Uterus (tissue), 4 donors: ENCODE measurements around the gene ORM2. TPM values are rescaled to one million over a fixed set of nuclear protein-coding genes. Genes with fewer than 3 reads are reported as not detected.

Experiments
- DNase-seq, 2 donors: peaks; one replicate each; pipeline ENCODE4 v3.0.0-alpha.2; 2019 to 2020
- H3K27ac ChIP-seq, 2 donors: fragments of 200-600 bp; sonication (generic); 1 replicate in 1 of 2; 2 replicates in 1 of 2; pipeline ENCODE4 v1.5.1; 2016 to 2018
- H3K27me3 ChIP-seq, 2 donors: fragments of 200-600 bp; sonication (generic); one replicate each; pipeline ENCODE4 v1.5.1; 2018 to 2019; ENCODE audit warnings: control low read depth in 1 of 2
- H3K36me3 ChIP-seq, 2 donors: fragments of 200-600 bp; sonication (generic); one replicate each; pipeline ENCODE4 v1.5.1; 2019; ENCODE audit warnings: control low read depth in 1 of 2
- H3K4me1 ChIP-seq, 2 donors: fragments of 200-600 bp; sonication (generic); one replicate each; pipeline ENCODE4 v1.5.1; 2018 to 2019; ENCODE audit warnings: control low read depth in 1 of 2
- H3K4me3 ChIP-seq, 2 donors: fragments of 200-600 bp; sonication (generic); 1 replicate in 1 of 2; 2 replicates in 1 of 2; pipeline ENCODE4 v1.5.1; 2018 to 2019; ENCODE audit warnings: mild to moderate bottlenecking in 1 of 2
- H3K9me3 ChIP-seq, 2 donors: fragments of 200-600 bp; sonication (generic); one replicate each; pipeline ENCODE4 v1.5.1; 2019; ENCODE audit warnings: control low read depth in 1 of 2
- POLR2A ChIP-seq, 2 donors: fragments of 450-650 bp; IDR thresholded peaks; one replicate each; pipeline ENCODE4 v1.6.1; 2016; ENCODE audit warnings: antibody characterized with exemption in 2 of 2, mild to moderate bottlenecking in 1 of 2, moderate library complexity in 1 of 2
- intact Hi-C: fragments of 100-400 bp; cut with DNase I; formaldehyde crosslinking; loops from one replicate; pipeline ENCODE4 v1.15.1; 2023; ENCODE audit warnings: low total_unique reads
- total RNA-seq, 4 donors: library from RNA; depleted of rRNA in 3 of 4; stranded (reverse); fragments of >200 nt in 3 of 4; gene quantifications; one replicate each; pipeline versions ENCODE4 v1.1.0 to v1.2.4, GENCODE V29; 2014 to 2023
- TF ChIP-seq, protein P1 (sequence below), 4 experiments: fragments of 200-600 bp in 2 of 4; fragments of 450-650 bp in 2 of 4; sonication (generic) in 2 of 4; IDR thresholded peaks; one replicate each; pipeline ENCODE4 v1.5.1; 2016 to 2019; ENCODE audit warnings: antibody characterized with exemption in 4 of 4, mild to moderate bottlenecking in 2 of 4, moderate library complexity in 1 of 4
- donor health status: DM: yes; HTN: yes; CAD: no.

The ORM2 gene
- total RNA-seq, 4 donors from 2014 or later, result 1.2 TPM; not detected in 3

DNA sequence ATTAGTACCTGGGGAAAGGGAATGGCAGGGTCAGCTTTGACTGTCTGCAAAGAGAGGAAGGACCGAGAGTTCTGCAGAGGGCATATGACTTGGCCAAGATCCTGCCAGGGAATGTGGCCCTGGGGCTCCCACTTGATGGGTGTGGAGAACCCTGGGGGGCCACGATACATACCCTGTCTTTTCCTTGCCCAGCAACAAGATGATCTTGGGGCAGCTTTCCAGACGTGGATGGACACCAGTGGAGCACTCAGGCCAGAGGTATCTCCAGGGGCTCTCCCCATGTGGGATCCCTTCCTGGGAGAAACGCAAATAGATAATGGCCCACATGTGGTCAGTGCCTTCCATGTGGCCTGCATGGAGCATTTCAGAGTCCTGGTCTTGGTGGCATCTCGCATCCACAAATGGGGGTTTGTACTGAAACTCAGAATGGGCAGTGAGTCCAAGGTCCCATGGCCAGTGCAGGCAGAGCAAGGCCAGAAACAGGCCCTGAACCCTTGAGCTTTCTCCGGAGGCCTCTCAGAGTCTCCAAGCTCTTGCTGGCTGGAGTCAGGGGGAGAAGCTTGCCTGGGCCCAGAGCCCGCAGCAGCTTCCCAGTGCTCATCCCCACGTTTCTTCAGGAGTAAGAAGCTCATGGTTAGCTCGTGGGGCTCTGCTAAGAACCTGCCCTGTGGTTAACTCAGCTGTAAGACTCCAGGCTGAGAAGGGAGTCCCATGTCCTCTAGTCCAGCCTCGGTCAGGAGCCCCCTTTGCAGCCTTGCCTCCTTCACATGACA, 25.1 kb upstream of the ORM2 start:
- Histone ChIP-seq H3K36me3 (no peaks in the 10 kb centered on the region), H3K4me1 (no peaks in the 10 kb centered on the region), H3K4me3 (no peak overlapping the region), H3K27ac (peak overlapping the region; percentile 39 to 71), H3K27me3 (no peaks in the 10 kb centered on the region), H3K9me3 (no peaks in the 10 kb centered on the region)
- TF ChIP-seq, protein P1, sequence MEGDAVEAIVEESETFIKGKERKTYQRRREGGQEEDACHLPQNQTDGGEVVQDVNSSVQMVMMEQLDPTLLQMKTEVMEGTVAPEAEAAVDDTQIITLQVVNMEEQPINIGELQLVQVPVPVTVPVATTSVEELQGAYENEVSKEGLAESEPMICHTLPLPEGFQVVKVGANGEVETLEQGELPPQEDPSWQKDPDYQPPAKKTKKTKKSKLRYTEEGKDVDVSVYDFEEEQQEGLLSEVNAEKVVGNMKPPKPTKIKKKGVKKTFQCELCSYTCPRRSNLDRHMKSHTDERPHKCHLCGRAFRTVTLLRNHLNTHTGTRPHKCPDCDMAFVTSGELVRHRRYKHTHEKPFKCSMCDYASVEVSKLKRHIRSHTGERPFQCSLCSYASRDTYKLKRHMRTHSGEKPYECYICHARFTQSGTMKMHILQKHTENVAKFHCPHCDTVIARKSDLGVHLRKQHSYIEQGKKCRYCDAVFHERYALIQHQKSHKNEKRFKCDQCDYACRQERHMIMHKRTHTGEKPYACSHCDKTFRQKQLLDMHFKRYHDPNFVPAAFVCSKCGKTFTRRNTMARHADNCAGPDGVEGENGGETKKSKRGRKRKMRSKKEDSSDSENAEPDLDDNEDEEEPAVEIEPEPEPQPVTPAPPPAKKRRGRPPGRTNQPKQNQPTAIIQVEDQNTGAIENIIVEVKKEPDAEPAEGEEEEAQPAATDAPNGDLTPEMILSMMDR (IDR thresholded peaks at IDR 0.05), result no peak
- TF ChIP-seq POLR2A (IDR thresholded peaks at IDR 0.05), result no peak
- intact Hi-C loops, result no loop called here
- peak in 1 of 2 donors; percentile 12 for DNase-seq

DNA sequence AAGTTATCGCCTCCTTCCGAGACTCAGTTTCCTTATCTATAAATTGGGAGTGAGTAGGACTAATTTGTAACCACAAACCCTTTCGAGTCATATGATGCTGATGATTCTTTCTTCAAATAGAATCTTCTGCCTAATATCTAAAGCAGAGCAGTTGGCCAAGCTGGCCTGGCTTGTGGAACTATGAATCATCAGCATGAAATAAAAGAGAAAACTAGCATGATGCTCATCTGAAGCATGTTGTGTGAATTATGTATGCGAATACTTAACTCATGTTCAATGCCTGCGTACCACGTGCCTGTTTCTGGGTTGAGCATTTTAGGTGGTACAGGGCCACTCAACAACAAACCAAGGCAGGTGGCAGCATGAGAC, 21.8 kb upstream of the ORM2 start:
- Histone ChIP-seq H3K27me3 (no peaks in the 10 kb centered on the region), H3K9me3 (no peaks in the 10 kb centered on the region), H3K27ac (no peak overlapping the region), H3K4me1 (no peaks in the 10 kb centered on the region), H3K4me3 (no peak overlapping the region), H3K36me3 (no peaks in the 10 kb centered on the region)
- peak in 1 of 2 donors; percentile 12 for DNase-seq
- intact Hi-C loops, result no loop called here
- TF ChIP-seq POLR2A (IDR thresholded peaks at IDR 0.05), result no peak
- TF ChIP-seq, protein P1 (IDR thresholded peaks at IDR 0.05), result no peak

DNA sequence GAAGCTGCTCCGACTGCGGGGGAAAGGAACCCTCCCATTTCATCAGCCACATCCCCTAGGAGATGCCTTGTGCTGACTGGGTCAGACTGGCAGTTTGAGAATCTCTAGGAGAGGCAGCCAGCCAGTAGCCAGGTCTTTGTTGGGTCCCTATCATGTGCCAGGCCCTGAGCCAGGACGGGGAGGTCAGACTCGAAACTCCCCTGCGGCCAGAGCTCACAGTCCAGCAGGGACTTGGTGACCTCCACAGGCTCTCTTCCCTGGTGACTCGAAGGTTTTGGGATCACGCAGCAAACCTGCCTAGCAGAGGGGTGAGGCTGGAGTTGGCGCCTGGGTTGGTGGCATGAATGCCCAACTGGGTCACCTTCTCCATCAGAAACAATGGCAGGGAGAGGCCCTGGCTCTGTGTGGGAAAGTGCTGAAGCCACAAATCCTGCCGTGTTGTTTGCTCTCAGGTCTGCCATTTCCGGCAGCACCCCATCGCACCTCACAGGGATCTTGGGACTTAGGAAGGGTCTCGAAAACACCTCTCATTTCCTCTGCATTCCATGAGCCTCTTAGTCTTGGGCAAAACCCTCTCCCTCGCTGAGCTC, 21.2 kb upstream of the ORM2 start:
- H3K4me1 ChIP-seq, result no peaks in the 10 kb centered on the region
- intact Hi-C loops, result no loop called here
- H3K9me3 ChIP-seq, result no peaks in the 10 kb centered on the region
- no peaks in the 10 kb centered on the region for H3K36me3 ChIP-seq
- peak; percentile 8 to 11 for DNase-seq
- no peak overlapping the region for H3K4me3 ChIP-seq
- no peak for TF ChIP-seq POLR2A (IDR thresholded peaks at IDR 0.05)
- TF ChIP-seq, protein P1 (IDR thresholded peaks at IDR 0.05), result no peak
- H3K27me3 ChIP-seq, result no peaks in the 10 kb centered on the region
- no peak overlapping the region for H3K27ac ChIP-seq

DNA sequence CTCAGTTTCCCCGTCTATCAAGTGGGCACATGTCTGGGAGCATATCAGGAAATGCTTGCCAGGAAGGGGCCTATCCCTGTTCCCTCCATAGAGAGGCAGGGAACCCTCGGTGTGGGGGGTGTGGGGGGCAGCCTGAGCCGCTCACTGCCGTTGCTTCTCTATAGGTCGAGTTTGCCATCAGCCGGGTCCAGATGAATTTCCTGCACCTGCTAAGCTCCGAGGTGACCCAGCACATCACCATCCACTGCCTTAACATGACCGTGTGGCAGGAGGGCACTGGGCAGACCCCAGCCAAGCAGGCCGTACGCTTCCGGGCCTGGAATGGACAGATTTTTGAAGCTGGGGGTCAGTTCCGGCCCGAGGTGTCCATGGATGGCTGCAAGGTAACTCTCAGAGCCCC, 20.6 kb upstream of the ORM2 start:
- no peak overlapping the region for H3K4me3 ChIP-seq
- H3K27me3 ChIP-seq, result no peaks in the 10 kb centered on the region
- intact Hi-C loops, result no loop called here
- peak; percentile 8 to 10 for DNase-seq
- H3K27ac ChIP-seq, result no peak overlapping the region
- no peak for TF ChIP-seq POLR2A (IDR thresholded peaks at IDR 0.05)
- TF ChIP-seq, protein P1 (IDR thresholded peaks at IDR 0.05), result no peak
- no peaks in the 10 kb centered on the region for H3K4me1 ChIP-seq
- no peaks in the 10 kb centered on the region for H3K36me3 ChIP-seq
- H3K9me3 ChIP-seq, result no peaks in the 10 kb centered on the region
